Retinal pigment epithelial cell (primary cell): Measurements from ENCODE around the gene FAM32A.
"Not testable (repeated sequence)": the region's sequence is repeated elsewhere in the genome, so short reads cannot be mapped to it uniquely, and the experiment has no call there.

ENCODE experiments used
- DNase-seq: peaks from one replicate; pipeline ENCODE4 v3.0.0-alpha.2; 2010; ENCODE audit warnings: low read depth
- H3K4me3 ChIP-seq: 2 replicates; pipeline ENCODE4 v1.5.1; 2011; ENCODE audit warnings: mild to moderate bottlenecking, low read length, control low read depth, moderate library complexity
- TF ChIP-seq, protein P1 (sequence below): conservative IDR thresholded peaks from 2 replicates; pipeline ENCODE4 v1.5.1; 2011; ENCODE audit warnings: low read depth, low read length, control low read depth, inconsistent platforms

Gene FAM32A

DNA sequence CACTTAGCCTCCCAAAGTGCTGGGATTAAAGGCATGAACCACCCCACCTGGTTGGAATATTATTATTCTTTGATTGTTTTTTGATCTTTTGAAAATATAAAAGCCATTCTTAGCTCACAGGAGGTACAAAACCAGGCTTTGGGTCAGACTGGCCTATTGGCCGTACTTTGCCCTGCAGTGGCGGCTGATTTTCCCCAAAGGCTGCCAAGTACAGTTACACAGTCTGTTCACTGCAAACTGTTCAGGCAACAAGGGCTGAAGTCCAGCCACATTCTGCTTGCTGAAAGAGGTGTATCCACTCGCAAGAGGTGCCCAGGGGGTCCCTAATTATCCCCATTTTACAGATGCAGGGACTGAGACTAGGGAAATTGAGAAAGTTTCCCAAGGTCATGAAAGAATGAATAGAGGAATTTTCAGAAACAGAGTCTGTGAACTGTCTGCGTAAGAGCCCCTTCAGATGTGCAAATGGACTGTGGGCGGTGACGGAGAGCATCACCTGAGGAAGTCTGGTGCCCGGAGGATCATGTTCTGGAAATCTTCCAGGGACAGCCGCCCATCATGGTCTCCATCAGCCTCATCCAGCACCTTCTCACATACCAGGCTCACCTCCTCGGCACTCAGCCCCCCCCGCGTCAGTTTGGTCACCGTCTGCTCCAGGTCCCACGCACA, 20.9 kb upstream of the FAM32A start:
- no peak for DNase-seq
- H3K4me3 ChIP-seq = no peak overlapping the region
- TF ChIP-seq, protein P1, sequence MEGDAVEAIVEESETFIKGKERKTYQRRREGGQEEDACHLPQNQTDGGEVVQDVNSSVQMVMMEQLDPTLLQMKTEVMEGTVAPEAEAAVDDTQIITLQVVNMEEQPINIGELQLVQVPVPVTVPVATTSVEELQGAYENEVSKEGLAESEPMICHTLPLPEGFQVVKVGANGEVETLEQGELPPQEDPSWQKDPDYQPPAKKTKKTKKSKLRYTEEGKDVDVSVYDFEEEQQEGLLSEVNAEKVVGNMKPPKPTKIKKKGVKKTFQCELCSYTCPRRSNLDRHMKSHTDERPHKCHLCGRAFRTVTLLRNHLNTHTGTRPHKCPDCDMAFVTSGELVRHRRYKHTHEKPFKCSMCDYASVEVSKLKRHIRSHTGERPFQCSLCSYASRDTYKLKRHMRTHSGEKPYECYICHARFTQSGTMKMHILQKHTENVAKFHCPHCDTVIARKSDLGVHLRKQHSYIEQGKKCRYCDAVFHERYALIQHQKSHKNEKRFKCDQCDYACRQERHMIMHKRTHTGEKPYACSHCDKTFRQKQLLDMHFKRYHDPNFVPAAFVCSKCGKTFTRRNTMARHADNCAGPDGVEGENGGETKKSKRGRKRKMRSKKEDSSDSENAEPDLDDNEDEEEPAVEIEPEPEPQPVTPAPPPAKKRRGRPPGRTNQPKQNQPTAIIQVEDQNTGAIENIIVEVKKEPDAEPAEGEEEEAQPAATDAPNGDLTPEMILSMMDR = no peak

DNA sequence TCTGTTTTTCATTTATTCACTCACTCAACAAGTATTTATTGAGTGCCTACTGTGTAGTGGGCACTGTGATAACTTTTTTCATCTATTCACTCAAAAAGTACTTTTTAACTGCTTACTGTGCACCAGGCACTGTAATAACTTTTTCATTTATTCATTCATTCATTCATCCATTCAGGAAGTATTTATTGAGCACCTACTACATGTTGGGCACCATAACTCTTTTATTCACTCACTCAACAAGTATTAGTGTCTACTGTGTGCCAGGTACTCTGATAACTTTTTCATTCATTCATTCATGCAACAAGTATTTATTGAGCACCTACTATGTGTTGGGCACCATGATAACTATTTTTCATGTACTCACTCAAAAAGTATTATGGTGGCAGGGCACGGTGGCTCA, 18.8 kb upstream of the FAM32A start:
- no peak for DNase-seq
- TF ChIP-seq, protein P1 = no peak

GRCh38 chr19:16167055-16167454, 18.2 kb upstream of the FAM32A start:
- no peak overlapping the region for H3K4me3 ChIP-seq
- no peak for DNase-seq
- TF ChIP-seq, protein P1 = no peak

More for the DNA sequence above, 18.8 kb upstream of the FAM32A start:
- H3K4me3 ChIP-seq = no peak overlapping the region

GRCh38 chr19:16168465-16169081, 16.6 kb upstream of the FAM32A start:
- H3K4me3 ChIP-seq = no peak overlapping the region
- DNase-seq = no peak

DNA sequence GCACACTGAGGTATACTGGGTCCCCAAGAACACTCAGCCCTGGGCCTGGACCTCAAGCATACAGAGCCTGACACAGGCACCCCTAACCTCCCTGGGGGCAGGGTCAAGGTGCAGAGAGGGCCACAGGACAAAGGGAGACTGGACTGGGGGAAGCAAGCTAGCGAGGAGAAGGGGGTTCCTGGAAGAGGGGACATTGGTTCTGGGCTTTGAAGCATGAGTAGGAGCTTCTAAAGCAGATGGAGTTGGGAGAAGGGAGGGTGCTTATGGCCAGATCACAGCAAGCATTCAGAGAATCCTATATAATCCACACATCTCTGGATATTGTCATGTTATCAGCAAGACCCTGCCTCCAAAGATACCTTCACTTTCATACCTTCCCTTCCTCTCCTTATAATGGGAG, 15.1 kb upstream of the FAM32A start:
- TF ChIP-seq, protein P1 = no peak
- H3K4me3 ChIP-seq = no peak overlapping the region
- DNase-seq = no peak

More at GRCh38 chr19:16168465-16169081, 16.6 kb upstream of the FAM32A start:
- TF ChIP-seq, protein P1 = no peak

DNA sequence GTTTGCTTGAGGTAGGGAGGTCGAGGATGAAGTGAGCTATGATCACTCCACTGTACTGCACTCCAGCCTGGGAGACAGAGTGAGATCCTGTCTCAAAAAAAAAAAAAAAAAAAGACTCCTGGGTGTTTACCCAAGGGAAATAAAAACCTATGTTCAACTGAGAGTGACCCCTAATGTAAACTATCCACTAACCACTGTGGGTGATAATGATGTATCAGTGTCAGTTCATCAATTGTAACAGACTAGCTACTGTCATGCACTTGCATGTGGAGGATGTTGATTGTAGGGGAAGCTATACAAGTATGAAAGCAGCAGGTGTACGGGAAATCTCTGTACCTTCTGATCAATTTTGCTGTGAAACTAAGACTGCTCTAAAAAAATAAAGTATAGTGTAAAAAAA, 9.3 kb upstream of the FAM32A start:
- TF ChIP-seq, protein P1 = no peak
- no peak overlapping the region for H3K4me3 ChIP-seq
- DNase-seq = no peak

DNA sequence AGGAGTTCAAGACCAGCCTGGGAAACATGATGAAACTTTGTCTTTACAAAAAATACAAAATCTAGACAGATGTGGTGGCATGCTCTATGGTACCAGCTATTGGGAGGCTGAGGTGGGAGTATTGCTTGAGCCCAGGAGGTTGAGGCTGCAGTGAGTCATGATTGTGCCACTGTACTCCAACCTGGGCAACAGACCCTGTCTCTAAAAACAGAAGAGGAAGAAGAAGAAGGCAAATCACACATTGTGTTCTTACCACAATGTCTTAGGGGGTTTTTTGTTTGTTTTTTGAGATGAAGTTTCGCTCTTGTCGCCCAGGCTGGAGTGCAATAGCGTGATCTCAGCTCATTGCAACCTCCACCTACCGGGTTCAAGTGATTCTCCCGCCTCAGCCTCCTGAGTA, 6.3 kb upstream of the FAM32A start:
- not testable (repeated sequence) for DNase-seq, H3K4me3 ChIP-seq
